Measurements from ENCODE around the gene LCNL1.
"Not testable (repeated sequence)": the region's sequence is repeated elsewhere in the genome, so short reads cannot be mapped to it uniquely, and the experiment has no call there.

Gene LCNL1

GRCh38 chr9:136994888-136995230, 12.1 kb downstream of the LCNL1 start:
- DNase-seq (ENCODE audit: low spot score), result no peak

- no peak for DNase-seq (ENCODE audit: low spot score)
Observed at GRCh38 chr9:136995362-136995761, 12.6 kb downstream of the LCNL1 start.

GRCh38 chr9:136995772-136996311, 13.0 kb downstream of the LCNL1 start:
- no peak for DNase-seq (ENCODE audit: low spot score)

GRCh38 chr9:136996361-136997292, 13.8 kb downstream of the LCNL1 start, which contains the start of gene CLIC3:
Gene CLIC3 (minus strand): TSS chr9:136996568. CDS start chr9:136996543, 25 bp downstream.
- DNase-seq (ENCODE audit: low spot score), result peak; percentile 43

GRCh38 chr9:136997371-136997770, 14.6 kb downstream of the LCNL1 start:
- DNase-seq (ENCODE audit: low spot score), result no peak

- DNase-seq (ENCODE audit: low spot score), result peak; percentile 38
Observed at GRCh38 chr9:136997830-136998234, 15.0 kb downstream of the LCNL1 start.

- DNase-seq (ENCODE audit: low spot score), result no peak
Observed at GRCh38 chr9:137000177-137000930, 17.6 kb downstream of the LCNL1 start.

- no peak for DNase-seq (ENCODE audit: low spot score)
Observed at GRCh38 chr9:137001857-137002645, 19.3 kb downstream of the LCNL1 start.

GRCh38 chr9:137002646-137003041, 19.9 kb downstream of the LCNL1 start:
- DNase-seq (ENCODE audit: low spot score), result no peak

GRCh38 chr9:137004285-137004684, 21.5 kb downstream of the LCNL1 start:
- not testable (repeated sequence) for DNase-seq (ENCODE audit: low spot score)

GRCh38 chr9:137006116-137007003, 23.6 kb downstream of the LCNL1 start:
- no peak for DNase-seq (ENCODE audit: low spot score)

GRCh38 chr9:137007108-137007815, 24.5 kb downstream of the LCNL1 start:
- no peak for DNase-seq (ENCODE audit: low spot score)

GRCh38 chr9:137007816-137008270, 25.1 kb downstream of the LCNL1 start:
- DNase-seq (ENCODE audit: low spot score), result no peak

- no peak for DNase-seq (ENCODE audit: low spot score)
Observed at GRCh38 chr9:137008312-137008711, 25.5 kb downstream of the LCNL1 start.

- DNase-seq (ENCODE audit: low spot score), result no peak
Observed at GRCh38 chr9:137009217-137009616, 26.4 kb downstream of the LCNL1 start.

- no peak for DNase-seq (ENCODE audit: low spot score)
Observed at GRCh38 chr9:137009938-137010732, 27.3 kb downstream of the LCNL1 start.

- DNase-seq (ENCODE audit: low spot score), result no peak
Observed at GRCh38 chr9:137011156-137011555, 28.4 kb downstream of the LCNL1 start.

- DNase-seq (ENCODE audit: low spot score), result no peak
Observed at GRCh38 chr9:137011907-137012675, 29.3 kb downstream of the LCNL1 start.

Measured in CD4-positive, alpha-beta T cell treated with Interleukin-6 at 100 ng/mL for 8 hours (primary cell).